ENCODE data around the gene CEP70.
"Not testable (repeated sequence)": the region's sequence is repeated elsewhere in the genome, so short reads cannot be mapped to it uniquely, and the experiment has no call there.

Gene CEP70

DNA sequence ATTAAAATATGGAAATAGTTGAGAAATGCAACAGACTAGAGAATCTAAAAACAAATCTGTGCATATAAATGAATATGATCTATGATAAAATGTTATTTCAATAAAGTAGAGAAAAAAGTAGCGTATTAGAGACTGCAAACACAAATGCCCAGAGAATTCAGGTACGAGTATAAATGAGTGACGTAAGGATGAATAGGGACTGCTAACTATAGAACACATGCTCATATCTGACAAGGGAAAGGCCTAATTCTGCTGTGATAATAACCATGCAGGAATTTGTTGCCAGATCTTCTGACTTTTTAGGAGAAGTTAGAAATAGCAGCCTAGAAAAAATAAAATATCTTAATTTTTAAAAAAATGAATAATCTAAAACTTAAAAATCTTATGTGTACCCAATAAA lies 86.5 kb downstream of the CEP70 start:
- no peaks in the 10 kb centered on the region for H3K9me3 Mint-ChIP-seq
- peaks cover 2% of the 10 kb centered on the region for H3K36me3 Mint-ChIP-seq (ENCODE audit: low read depth)
- peaks cover 6% of the 10 kb centered on the region for H3K4me1 Mint-ChIP-seq (ENCODE audit: low read depth)
- H3K4me3 Mint-ChIP-seq = no peak overlapping the region
- H3K27me3 Mint-ChIP-seq (ENCODE audit: low read depth) = no peaks in the 10 kb centered on the region
- H3K27ac Mint-ChIP-seq = no peak overlapping the region

DNA sequence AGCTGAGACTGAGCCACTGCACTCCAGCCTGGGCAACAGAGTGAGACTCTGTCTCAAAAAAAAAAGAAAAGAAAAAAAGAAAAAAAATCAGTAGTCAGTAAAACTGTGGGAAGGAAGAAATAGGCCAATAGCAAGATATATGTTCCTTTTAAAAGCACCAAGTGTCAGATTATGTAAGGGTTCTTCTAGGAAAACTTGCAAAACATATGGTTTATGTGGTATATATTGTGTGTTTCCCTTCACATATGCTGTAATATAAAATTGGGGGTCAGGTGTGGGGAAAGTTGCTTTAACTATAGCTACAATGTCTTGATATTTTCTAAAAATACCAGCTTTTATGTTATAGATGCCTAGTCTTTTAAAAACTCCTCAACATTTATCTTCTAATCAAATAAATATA lies 95.1 kb downstream of the CEP70 start:
- Mint-ChIP-seq H3K4me1 (ENCODE audit: low read depth) (peaks cover 5% of the 10 kb centered on the region), H3K27me3 (ENCODE audit: low read depth) (no peaks in the 10 kb centered on the region), H3K36me3 (ENCODE audit: low read depth) (peaks cover 3% of the 10 kb centered on the region), H3K9me3 (no peaks in the 10 kb centered on the region), H3K27ac (no peak overlapping the region), H3K4me3 (no peak overlapping the region)

DNA sequence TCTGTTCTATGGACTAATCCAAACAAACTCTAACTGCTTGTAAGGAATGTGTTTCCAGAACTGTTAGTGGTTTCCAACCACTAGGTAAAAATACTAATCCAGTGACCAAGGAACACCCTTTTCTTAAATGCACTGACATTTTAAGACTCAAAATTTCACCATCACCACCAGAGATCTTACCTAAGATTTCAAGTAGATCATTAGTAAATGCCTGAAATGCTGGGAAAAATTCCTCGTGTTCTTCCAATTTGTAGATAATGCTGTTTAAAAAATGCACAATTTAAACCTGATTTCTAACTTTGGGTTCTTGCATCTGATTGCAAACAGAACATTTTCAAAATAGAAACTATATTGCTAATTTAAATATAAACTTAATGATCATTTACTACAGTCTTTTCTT lies 96.2 kb downstream of the CEP70 start:
- Mint-ChIP-seq H3K36me3 (ENCODE audit: low read depth) (peaks cover 4% of the 10 kb centered on the region), H3K27ac (no peak overlapping the region), H3K4me1 (ENCODE audit: low read depth) (peaks cover 8% of the 10 kb centered on the region), H3K9me3 (no peaks in the 10 kb centered on the region), H3K4me3 (no peak overlapping the region), H3K27me3 (ENCODE audit: low read depth) (no peaks in the 10 kb centered on the region)

DNA sequence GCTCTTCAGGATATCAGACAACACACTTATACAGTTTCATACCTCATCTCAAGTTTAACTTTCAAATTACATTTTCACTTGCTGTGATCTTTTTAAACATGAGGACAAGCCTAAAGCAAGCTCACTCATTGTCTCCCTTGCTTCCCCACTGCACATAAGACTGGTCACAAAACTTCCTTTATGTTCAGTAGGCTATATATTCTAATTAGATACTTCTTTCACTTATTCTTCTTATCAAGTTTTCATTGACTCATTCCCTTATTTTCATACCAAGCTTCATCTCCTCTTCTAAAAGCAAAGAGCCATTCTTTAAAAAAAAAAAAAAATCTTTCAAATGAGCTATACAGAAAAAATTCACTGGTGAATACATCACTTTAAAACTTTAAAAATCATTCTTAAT lies 97.0 kb downstream of the CEP70 start:
- Mint-ChIP-seq H3K4me3 (no peak overlapping the region), H3K9me3 (peaks cover 1% of the 10 kb centered on the region), H3K4me1 (ENCODE audit: low read depth) (peaks cover 8% of the 10 kb centered on the region), H3K27ac (no peak overlapping the region), H3K27me3 (ENCODE audit: low read depth) (no peaks in the 10 kb centered on the region), H3K36me3 (ENCODE audit: low read depth) (peaks cover 4% of the 10 kb centered on the region)

DNA sequence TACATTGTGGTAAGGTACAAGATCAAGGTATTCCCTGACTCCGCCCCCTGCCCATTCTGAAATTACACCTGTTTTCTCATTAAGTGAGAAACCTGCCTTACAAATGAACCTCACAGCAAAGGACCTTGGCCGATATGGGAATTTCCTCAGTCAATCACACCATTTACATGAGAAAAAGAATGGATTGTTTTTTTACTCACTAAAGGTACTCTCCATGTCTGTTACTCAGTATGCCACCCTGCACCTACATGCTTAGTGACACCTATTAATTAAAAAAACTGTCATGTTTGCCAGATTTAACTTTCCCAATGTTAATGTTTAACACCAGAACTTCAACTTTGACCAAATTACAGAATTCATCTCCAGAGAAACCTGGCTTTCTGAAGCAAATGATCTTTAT lies 97.6 kb downstream of the CEP70 start:
- Mint-ChIP-seq H3K4me1 (ENCODE audit: low read depth) (peaks cover 8% of the 10 kb centered on the region), H3K36me3 (ENCODE audit: low read depth) (peaks cover 6% of the 10 kb centered on the region), H3K27ac (no peak overlapping the region), H3K27me3 (ENCODE audit: low read depth) (no peaks in the 10 kb centered on the region), H3K9me3 (peaks cover 3% of the 10 kb centered on the region), H3K4me3 (no peak overlapping the region)

DNA sequence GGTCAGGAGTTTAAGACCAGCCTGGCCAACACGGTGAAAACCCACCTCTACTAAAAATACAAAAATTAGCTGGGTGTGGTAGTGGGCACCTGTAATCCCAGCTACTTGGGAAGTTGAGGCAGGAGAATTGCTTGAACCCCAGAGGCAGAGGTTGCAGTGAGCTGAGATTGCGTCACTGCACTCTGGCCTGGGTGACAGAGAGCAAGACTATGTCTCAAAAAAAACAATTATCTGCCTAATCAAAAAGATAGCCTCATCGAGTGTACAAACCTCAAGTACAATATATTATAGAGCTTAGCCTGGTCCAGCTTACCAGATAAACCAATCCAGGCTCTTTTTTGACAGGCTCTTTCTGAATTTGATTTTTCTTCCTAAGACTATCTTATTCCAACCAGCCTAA lies 98.4 kb downstream of the CEP70 start:
- H3K36me3 Mint-ChIP-seq (ENCODE audit: low read depth); H3K4me3 Mint-ChIP-seq; H3K27ac Mint-ChIP-seq; H3K9me3 Mint-ChIP-seq; H3K4me1 Mint-ChIP-seq (ENCODE audit: low read depth); H3K27me3 Mint-ChIP-seq (ENCODE audit: low read depth): not testable (repeated sequence)

DNA sequence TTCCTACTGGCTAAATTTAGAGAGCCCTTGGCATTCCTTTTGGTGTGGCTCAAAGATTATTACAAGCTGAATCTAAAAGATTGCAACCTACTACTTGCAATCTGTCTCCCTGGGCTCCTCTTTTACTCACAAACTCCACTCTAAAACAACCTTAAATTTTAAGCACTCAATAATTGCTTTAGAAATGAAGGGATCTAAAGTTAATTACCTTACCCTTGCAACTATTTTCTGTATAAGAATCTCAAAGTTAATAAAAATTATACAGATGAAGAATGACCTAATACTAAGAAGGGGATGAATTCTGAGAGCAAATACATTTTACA lies 99.5 kb downstream of the CEP70 start:
- Mint-ChIP-seq H3K4me3 (no peak overlapping the region), H3K27ac (no peak overlapping the region), H3K36me3 (ENCODE audit: low read depth) (peaks cover 3% of the 10 kb centered on the region), H3K9me3 (peaks cover 3% of the 10 kb centered on the region), H3K27me3 (ENCODE audit: low read depth) (no peaks in the 10 kb centered on the region), H3K4me1 (ENCODE audit: low read depth) (peaks cover 8% of the 10 kb centered on the region)

DNA sequence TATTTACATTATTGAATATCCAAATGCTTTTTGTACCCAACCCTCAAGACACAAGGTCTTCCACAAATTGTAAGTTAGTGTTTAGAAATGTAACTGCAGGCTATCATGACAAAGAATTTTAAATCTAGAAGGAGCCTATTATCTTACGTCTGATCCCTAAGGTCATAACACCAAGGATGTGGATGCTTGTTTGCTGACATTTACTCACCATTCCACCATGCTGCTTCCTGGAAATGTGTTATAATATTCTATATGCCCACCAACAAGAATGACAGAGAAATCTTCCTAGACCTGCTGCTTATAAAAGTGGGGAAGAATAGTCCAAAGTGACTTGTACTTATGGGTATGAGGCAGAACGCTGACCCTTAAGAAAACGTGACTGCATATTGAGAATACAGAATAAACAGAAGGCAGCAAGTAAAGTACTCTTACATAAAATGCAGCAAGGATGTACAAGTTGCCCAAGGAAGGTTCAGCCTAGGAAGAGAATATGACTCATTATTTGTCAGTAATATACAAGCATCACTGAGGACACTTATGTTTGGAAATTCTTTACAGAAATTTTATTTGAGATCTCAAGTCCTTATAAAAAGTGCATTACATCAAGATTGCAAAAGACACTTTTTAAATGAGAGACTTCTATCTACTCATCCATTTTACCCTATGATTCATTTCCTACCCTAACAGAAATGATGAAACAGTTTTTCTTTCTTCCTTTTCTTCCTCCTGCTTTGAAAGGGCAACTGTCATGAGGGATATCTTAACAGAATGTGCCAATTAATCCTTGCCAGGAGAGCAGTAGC lies 100.1 kb downstream of the CEP70 start:
- Mint-ChIP-seq H3K4me3 (no peak overlapping the region), H3K9me3 (peaks cover 6% of the 10 kb centered on the region), H3K36me3 (ENCODE audit: low read depth) (peaks cover 3% of the 10 kb centered on the region), H3K27me3 (ENCODE audit: low read depth) (peaks cover 2% of the 10 kb centered on the region), H3K27ac (no peak overlapping the region), H3K4me1 (ENCODE audit: low read depth) (peaks cover 8% of the 10 kb centered on the region)

DNA sequence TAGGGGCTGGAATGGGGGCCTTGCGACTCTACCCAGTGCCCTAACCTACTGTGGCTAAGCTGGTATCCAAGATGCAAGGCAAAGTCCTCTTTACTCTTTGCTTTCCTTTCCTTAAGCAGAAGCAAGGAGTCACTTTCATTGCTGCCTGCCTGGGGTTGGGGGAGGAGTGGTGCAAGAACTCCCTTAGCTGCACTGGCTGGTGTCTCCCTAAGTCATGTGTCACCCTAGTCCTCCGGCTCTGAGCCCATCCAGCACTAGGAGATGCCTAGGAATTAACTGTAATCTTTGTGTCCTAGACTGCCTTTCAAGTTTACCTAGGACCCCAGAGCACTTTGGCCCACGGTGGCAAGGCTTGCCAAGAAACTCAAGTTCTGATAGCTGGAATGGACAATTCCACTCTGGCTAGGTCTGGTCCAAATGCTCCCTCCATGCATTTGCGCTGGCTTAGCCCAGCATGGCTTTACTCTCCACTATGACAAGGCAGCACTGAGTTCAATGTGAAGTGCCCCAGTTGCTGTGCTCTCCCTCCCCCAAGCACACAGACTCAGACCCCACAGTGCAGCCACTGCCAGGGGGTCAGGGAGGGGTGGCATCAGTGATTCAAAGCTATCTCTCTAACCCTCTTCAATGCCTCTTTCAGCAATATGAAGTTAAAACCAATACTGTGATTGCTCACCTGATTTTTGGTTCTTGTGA lies 100.9 kb downstream of the CEP70 start:
- H3K27ac Mint-ChIP-seq = no peak overlapping the region
- peaks cover 10% of the 10 kb centered on the region for H3K9me3 Mint-ChIP-seq
- peaks cover 3% of the 10 kb centered on the region for H3K36me3 Mint-ChIP-seq (ENCODE audit: low read depth)
- H3K27me3 Mint-ChIP-seq (ENCODE audit: low read depth) = peaks cover 4% of the 10 kb centered on the region
- peaks cover 8% of the 10 kb centered on the region for H3K4me1 Mint-ChIP-seq (ENCODE audit: low read depth)
- no peak overlapping the region for H3K4me3 Mint-ChIP-seq

DNA sequence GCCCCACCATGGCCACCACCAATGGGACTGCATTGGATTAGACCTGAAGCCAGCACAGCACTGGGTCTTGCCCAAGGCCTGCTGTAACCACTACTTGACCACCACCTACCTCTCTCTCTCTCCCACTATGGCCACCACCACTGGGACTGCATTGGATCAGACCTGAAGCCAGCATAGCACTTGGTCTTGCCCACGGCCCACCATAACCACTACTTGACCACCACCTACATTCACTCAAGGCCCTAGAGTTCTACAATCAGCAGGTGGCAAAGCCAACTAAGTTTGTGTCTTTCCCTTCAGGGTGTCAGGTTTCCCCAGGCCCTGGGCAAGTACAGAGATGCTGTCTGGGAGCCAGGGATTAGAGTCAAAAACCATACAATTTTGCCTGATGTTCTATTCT lies 102.1 kb downstream of the CEP70 start:
- no peak overlapping the region for H3K27ac Mint-ChIP-seq
- H3K9me3 Mint-ChIP-seq = peaks cover 22% of the 10 kb centered on the region
- H3K36me3 Mint-ChIP-seq (ENCODE audit: low read depth) = peaks cover 5% of the 10 kb centered on the region
- peaks cover 4% of the 10 kb centered on the region for H3K27me3 Mint-ChIP-seq (ENCODE audit: low read depth)
- H3K4me1 Mint-ChIP-seq (ENCODE audit: low read depth) = peaks cover 8% of the 10 kb centered on the region
- H3K4me3 Mint-ChIP-seq = no peak overlapping the region

DNA sequence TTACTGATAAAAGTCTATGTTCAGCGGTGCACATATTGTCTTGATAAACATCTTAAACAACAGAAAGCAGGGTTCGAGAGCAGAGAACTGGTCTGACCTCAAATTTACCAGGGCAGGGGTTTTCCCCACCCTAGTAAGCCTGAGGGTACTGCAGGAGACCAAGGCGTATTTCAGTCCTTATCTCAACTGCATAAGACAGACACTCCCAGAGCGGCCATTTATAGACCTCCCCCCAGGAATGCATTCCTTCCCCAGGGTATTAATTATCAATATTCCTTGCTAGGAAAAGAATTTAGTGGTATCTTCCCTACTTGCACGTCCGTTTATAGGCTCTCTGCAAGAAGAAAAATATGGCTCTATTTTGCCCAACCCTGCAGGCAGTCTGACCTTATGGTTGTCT lies 107.5 kb downstream of the CEP70 start:
- not testable (repeated sequence) for H3K36me3 Mint-ChIP-seq (ENCODE audit: low read depth); H3K4me3 Mint-ChIP-seq; H3K4me1 Mint-ChIP-seq (ENCODE audit: low read depth); H3K27me3 Mint-ChIP-seq (ENCODE audit: low read depth); H3K27ac Mint-ChIP-seq
- H3K9me3 Mint-ChIP-seq = peaks cover 37% of the 10 kb centered on the region

DNA sequence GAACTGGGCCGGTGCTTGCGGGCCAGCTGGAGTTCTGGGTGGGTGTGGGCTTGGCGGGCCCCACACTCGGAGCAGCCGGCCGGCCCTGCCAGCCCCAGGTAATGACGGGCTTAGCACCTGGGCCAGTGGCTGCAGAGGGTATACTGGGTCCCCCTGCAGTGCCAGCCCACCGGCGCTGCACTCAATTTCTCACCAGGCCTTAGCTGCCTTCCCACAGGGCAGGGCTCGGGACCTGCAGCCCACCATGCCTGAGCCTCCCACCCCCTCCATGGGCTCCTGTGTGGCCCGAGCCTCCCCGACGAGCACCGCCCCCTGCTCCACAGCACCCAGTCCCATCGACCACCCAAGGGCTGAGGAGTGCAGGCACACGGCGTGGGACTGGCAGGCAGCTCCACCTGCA lies 109.4 kb downstream of the CEP70 start:
- H3K36me3 Mint-ChIP-seq (ENCODE audit: low read depth); H3K4me3 Mint-ChIP-seq; H3K27me3 Mint-ChIP-seq (ENCODE audit: low read depth); H3K4me1 Mint-ChIP-seq (ENCODE audit: low read depth); H3K27ac Mint-ChIP-seq: not testable (repeated sequence)
- peaks cover 37% of the 10 kb centered on the region for H3K9me3 Mint-ChIP-seq

DNA sequence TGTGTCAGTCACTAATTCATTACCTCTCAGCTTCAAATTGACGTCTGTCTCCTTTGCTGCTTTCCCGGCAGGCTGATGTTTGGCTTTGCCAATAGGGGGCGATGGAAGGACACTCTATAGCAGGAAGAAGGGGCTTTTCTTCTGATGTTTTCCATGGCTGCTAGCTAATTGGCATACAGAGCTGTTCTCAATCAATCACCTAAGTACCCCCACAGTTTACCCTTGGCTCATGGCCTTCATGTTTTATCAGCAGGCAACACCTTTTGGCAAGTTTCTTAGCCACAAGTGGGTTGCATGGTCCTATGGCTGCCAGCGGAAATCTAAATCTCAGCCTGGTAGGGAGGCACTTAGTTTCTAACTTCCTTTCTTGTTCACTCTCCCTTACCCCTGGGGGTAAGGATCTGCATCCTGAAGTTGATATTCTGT lies 114.6 kb downstream of the CEP70 start:
- H3K9me3 Mint-ChIP-seq = no peaks in the 10 kb centered on the region
- no peaks in the 10 kb centered on the region for H3K4me1 Mint-ChIP-seq (ENCODE audit: low read depth)
- H3K36me3 Mint-ChIP-seq (ENCODE audit: low read depth) = no peaks in the 10 kb centered on the region
- no peak overlapping the region for H3K4me3 Mint-ChIP-seq
- no peak overlapping the region for H3K27ac Mint-ChIP-seq
- H3K27me3 Mint-ChIP-seq (ENCODE audit: low read depth) = peaks cover 9% of the 10 kb centered on the region

DNA sequence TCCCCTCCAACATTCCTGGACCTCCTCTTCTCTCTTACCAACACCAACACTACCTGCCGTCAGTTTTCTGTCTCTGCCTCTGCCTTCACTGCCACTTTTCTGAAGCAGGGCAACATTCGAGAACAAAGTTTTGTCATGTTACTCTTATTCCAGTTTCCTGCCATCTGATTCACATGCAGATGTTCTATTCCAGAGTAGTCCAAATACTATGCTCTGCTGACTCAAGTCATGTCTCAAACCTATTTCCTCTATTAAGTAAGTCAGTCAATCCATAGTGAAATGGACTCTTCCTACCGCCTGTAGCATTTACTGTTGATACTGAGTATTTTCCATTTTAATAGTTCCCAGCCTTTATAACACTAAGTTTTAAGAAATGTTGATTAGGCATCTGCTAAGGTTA lies 116.3 kb downstream of the CEP70 start:
- no peak overlapping the region for H3K4me3 Mint-ChIP-seq
- H3K4me1 Mint-ChIP-seq (ENCODE audit: low read depth) = no peaks in the 10 kb centered on the region
- no peaks in the 10 kb centered on the region for H3K36me3 Mint-ChIP-seq (ENCODE audit: low read depth)
- H3K9me3 Mint-ChIP-seq = no peaks in the 10 kb centered on the region
- H3K27me3 Mint-ChIP-seq (ENCODE audit: low read depth) = peaks cover 9% of the 10 kb centered on the region
- no peak overlapping the region for H3K27ac Mint-ChIP-seq

DNA sequence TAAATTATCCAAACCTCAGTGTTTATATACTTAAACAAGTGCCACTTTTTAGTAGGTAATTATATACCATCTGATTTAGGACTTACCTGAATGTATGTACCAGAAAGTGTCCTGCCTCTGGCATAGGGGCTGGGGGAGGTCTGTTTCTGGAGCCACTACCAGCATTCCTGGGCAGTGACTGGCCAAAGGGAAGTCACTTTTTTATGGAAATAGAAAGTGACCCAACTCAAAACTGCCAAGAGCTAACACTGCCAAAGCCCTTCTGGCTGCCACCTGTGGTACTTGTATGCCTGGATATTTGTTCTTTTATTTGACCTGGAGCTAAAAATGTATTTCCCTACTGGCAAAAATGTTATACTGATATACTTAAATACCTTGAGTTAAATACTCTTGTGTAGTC lies 116.9 kb downstream of the CEP70 start:
- Mint-ChIP-seq H3K36me3 (ENCODE audit: low read depth) (no peaks in the 10 kb centered on the region), H3K27ac (no peak overlapping the region), H3K4me1 (ENCODE audit: low read depth) (no peaks in the 10 kb centered on the region), H3K27me3 (ENCODE audit: low read depth) (peaks cover 9% of the 10 kb centered on the region), H3K9me3 (no peaks in the 10 kb centered on the region), H3K4me3 (no peak overlapping the region)

All from T-helper 1 cell treated with Interleukin-12 subunit alpha and Interleukin-12 subunit beta and Interleukin-4 antibody, amounts not matched to agents 30 μg/mL and 1 μg/mL, for 36 hours (primary cell).